Occipital lobe (tissue), 2 donors: ENCODE results near the gene JAKMIP2. TPM values are rescaled to one million over a fixed set of nuclear protein-coding genes. Genes with fewer than 3 reads are reported as not detected.
"Not testable (repeated sequence)": the region's sequence is repeated elsewhere in the genome, so short reads cannot be mapped to it uniquely, and the experiment has no call there.

Source experiments
- DNase-seq: peaks from one replicate; lab custom pipeline; 2025; lab: John Stamatoyannopoulos, UW
- total RNA-seq: library from RNA; depleted of rRNA; stranded (reverse); fragments of >200 nt; gene quantifications from one replicate; pipeline ENCODE4 v1.2.3, GENCODE V29; 2014

Gene JAKMIP2
- 67.7 TPM for total RNA-seq

GRCh38 chr5:147782110-147783028 is at the start of gene JAKMIP2:
JAKMIP2 (minus strand) TSS chr5:147782728; CDS start chr5:147671806, 110,922 bp downstream.
- peak; percentile 99 for DNase-seq

- DNase-seq, result no peak
These were observed 48.9 kb upstream of the JAKMIP2 start, which contains the start of gene SPINK1 for GRCh38 chr5:147831465-147831864. SPINK1 (minus strand) TSS chr5:147831671; CDS start chr5:147831577, 94 bp downstream.

GRCh38 chr5:147830035-147830434 is 47.5 kb upstream of the JAKMIP2 start:
- DNase-seq, result no peak

GRCh38 chr5:147827017-147827416 is 44.5 kb upstream of the JAKMIP2 start:
- not testable (repeated sequence) for DNase-seq

- no peak for DNase-seq
These were observed 43.8 kb upstream of the JAKMIP2 start for GRCh38 chr5:147826361-147826760.

- DNase-seq, result no peak
These were observed 40.4 kb upstream of the JAKMIP2 start for GRCh38 chr5:147822686-147823491.

GRCh38 chr5:147822222-147822621 is 39.7 kb upstream of the JAKMIP2 start:
- not testable (repeated sequence) for DNase-seq

- no peak for DNase-seq
These were observed 39.2 kb upstream of the JAKMIP2 start for GRCh38 chr5:147821766-147822165.

- no peak for DNase-seq
These were observed 36.8 kb upstream of the JAKMIP2 start for GRCh38 chr5:147819261-147819770.

GRCh38 chr5:147818290-147818689 is 35.8 kb upstream of the JAKMIP2 start:
- no peak for DNase-seq

GRCh38 chr5:147813696-147814095 is 31.2 kb upstream of the JAKMIP2 start:
- DNase-seq, result no peak

- no peak for DNase-seq
These were observed 27.5 kb upstream of the JAKMIP2 start for GRCh38 chr5:147809830-147810666.

- DNase-seq, result no peak
These were observed 22.5 kb upstream of the JAKMIP2 start for GRCh38 chr5:147805030-147805454.

- DNase-seq, result no peak
These were observed 21.8 kb upstream of the JAKMIP2 start for GRCh38 chr5:147804334-147804733.

GRCh38 chr5:147803926-147804325 is 21.4 kb upstream of the JAKMIP2 start:
- DNase-seq, result no peak

GRCh38 chr5:147803161-147803560 is 20.6 kb upstream of the JAKMIP2 start:
- DNase-seq, result not testable (repeated sequence)

GRCh38 chr5:147801461-147801860 is 18.9 kb upstream of the JAKMIP2 start:
- DNase-seq, result no peak

- DNase-seq, result no peak
These were observed 18.0 kb upstream of the JAKMIP2 start for GRCh38 chr5:147800491-147800890.

GRCh38 chr5:147796556-147797308 is 14.2 kb upstream of the JAKMIP2 start:
- no peak for DNase-seq

GRCh38 chr5:147791181-147791580 is 8.7 kb upstream of the JAKMIP2 start:
- DNase-seq, result no peak
